Activated T-helper 1 cell treated with Interleukin-2 at 50 U/mL for 16 hours (primary cell): ENCODE data around the gene MRAP.
"Not testable (repeated sequence)": the region's sequence is repeated elsewhere in the genome, so short reads cannot be mapped to it uniquely, and the experiment has no call there.

Source experiments
- DNase-seq: peaks from one replicate; pipeline ENCODE4 v3.0.0-alpha.2; 2020; ENCODE audit warnings: low read depth

Gene MRAP

GRCh38 chr21:32300117-32300681 is 1.5 kb downstream of the MRAP start:
- no peak for DNase-seq

GRCh38 chr21:32301596-32301995 is 2.9 kb downstream of the MRAP start:
- no peak for DNase-seq

- no peak for DNase-seq
These were observed 3.9 kb downstream of the MRAP start for GRCh38 chr21:32302560-32302959.

- DNase-seq: no peak
These were observed 4.7 kb downstream of the MRAP start for GRCh38 chr21:32303385-32303784.

GRCh38 chr21:32304998-32305397 is 6.3 kb downstream of the MRAP start:
- DNase-seq: no peak

GRCh38 chr21:32306021-32306780 is 7.5 kb downstream of the MRAP start:
- DNase-seq: no peak

- no peak for DNase-seq
These were observed 9.1 kb downstream of the MRAP start for GRCh38 chr21:32307706-32308105.

- no peak for DNase-seq
These were observed 10.0 kb downstream of the MRAP start for GRCh38 chr21:32308696-32309095.

GRCh38 chr21:32309906-32310460 is 11.3 kb downstream of the MRAP start:
- DNase-seq: no peak

GRCh38 chr21:32310976-32311375 is 12.3 kb downstream of the MRAP start:
- not testable (repeated sequence) for DNase-seq

- no peak for DNase-seq
These were observed 13.0 kb downstream of the MRAP start for GRCh38 chr21:32311621-32312020.

- DNase-seq: no peak
These were observed 13.7 kb downstream of the MRAP start for GRCh38 chr21:32312326-32312725.

- no peak for DNase-seq
These were observed 14.3 kb downstream of the MRAP start for GRCh38 chr21:32312976-32313375.

- no peak for DNase-seq
These were observed 16.2 kb downstream of the MRAP start for GRCh38 chr21:32314806-32315205.

- no peak for DNase-seq
These were observed 17.0 kb downstream of the MRAP start for GRCh38 chr21:32315511-32316281.

- no peak for DNase-seq
These were observed 17.9 kb downstream of the MRAP start for GRCh38 chr21:32316361-32317215.

GRCh38 chr21:32317726-32318125 is 19.1 kb downstream of the MRAP start:
- no peak for DNase-seq

GRCh38 chr21:32319012-32319411 is 20.4 kb downstream of the MRAP start:
- DNase-seq: no peak

GRCh38 chr21:32320059-32320458 is 21.4 kb downstream of the MRAP start:
- no peak for DNase-seq

- no peak for DNase-seq
These were observed 22.1 kb downstream of the MRAP start for GRCh38 chr21:32320726-32321125.

GRCh38 chr21:32321480-32321879 is 22.8 kb downstream of the MRAP start:
- DNase-seq: no peak

- DNase-seq: no peak
These were observed 23.4 kb downstream of the MRAP start for GRCh38 chr21:32322103-32322502.
